GM18511 (cell line): Measurements from ENCODE around the gene KLHL29.
"Not testable (repeated sequence)": the region's sequence is repeated elsewhere in the genome, so short reads cannot be mapped to it uniquely, and the experiment has no call there.

Source experiments
- ATAC-seq: cut with Tn5 transposase; IDR thresholded peaks from one replicate; pipeline ENCODE4 v1.9.1; 2021; ENCODE audit warnings: mild to moderate bottlenecking, moderate library complexity; ENCODE audit not compliant: unreplicated experiment

KLHL29 gene

GRCh38 chr2:23734416-23734815 lies 349.4 kb downstream of the KLHL29 start:
- no peak for ATAC-seq

DNA sequence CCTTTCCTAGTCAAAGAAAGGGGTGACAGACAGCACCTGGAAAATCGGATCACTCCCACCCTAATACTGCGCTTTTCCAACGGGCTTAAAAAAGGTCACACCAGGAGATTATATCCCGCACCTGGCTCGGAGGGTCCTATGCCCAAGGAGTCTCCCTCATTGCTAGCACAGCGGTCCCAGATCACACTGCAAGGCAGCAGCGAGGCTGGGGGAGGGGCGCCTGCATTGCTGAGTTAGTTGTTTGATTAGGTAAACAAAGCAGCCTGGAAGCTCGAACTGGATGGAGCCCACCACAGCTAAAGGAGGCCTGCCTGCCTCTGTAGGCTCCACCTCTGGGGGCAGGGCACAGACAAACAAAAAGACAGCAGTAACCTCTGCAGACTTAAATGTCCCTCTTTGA lies 351.8 kb downstream of the KLHL29 start:
- ATAC-seq: not testable (repeated sequence)

DNA sequence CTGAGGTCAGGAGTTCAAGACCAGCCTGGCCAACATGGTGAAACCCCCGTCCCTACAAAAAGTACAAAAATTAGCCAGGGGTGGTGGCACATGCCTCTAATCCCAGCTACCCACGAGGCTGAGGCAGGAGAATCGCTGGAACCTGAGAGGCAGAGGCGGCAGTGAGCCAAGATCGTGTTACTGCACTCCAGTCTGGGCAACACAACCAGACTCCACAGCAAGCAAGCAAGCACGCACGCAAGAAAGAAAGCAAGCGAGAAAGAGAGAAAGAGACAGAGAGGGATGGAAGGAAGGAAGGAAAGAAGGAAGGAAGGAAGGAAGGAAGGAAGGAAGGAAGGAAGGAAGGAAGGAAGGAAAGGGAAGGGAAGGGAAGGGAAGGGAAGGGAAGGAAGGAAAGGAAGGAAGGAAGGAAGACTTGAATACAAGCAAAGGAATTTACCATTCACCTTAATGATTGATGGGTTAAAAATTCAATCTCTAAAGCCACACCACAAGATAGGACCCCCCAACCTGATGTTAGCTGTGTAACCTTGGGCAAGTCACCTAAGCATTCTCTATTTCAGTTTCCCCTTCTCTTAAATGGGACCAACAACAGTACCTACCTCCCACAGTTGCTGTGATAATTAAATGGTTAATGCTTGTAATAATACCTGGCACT lies 360.2 kb downstream of the KLHL29 start:
- peak; percentile 16 for ATAC-seq

- ATAC-seq: peak; percentile 76
Measured at GRCh38 chr2:23745726-23746105, 360.7 kb downstream of the KLHL29 start.

DNA sequence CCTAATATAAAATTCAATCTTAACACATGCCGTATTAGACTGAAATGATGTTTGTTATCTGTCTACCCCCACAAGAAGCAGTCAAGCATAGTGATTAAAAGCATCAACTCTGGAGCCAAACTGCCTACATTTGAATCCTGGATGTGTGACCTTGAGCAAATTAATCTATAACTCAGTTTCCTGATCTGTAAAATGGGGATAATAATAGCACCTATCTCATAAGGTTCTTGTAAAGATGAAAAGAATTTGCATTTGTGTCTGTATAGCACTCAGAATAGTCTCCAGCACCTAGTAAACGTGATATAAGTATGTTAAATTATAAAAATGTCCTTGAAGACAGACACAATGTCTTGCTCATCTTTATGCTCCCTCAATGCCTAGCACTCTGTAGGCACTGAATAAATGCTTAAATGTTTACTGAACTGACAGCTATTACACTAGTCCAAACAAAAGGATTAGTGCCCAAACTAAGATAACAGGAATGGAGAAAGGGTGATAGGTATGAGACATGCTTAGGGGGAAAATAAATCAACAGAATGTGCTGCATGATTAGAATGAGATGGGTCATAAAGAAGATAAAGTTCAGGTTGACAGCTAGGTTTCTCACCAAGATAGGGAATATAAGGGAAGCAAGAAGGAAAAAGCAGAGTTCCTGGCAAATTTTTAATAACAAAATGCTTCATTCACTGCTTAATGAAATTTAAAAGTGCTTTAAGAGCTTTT lies 361.3 kb downstream of the KLHL29 start:
- ATAC-seq: peak; percentile 46

- no peak for ATAC-seq
Measured at GRCh38 chr2:23751747-23752265, 366.8 kb downstream of the KLHL29 start.

GRCh38 chr2:23753291-23754010 lies 368.5 kb downstream of the KLHL29 start:
- no peak for ATAC-seq

- ATAC-seq: no peak
Measured at GRCh38 chr2:23754970-23755369, 370.0 kb downstream of the KLHL29 start.

- ATAC-seq: no peak
Measured at GRCh38 chr2:23756593-23757292, 371.8 kb downstream of the KLHL29 start.

DNA sequence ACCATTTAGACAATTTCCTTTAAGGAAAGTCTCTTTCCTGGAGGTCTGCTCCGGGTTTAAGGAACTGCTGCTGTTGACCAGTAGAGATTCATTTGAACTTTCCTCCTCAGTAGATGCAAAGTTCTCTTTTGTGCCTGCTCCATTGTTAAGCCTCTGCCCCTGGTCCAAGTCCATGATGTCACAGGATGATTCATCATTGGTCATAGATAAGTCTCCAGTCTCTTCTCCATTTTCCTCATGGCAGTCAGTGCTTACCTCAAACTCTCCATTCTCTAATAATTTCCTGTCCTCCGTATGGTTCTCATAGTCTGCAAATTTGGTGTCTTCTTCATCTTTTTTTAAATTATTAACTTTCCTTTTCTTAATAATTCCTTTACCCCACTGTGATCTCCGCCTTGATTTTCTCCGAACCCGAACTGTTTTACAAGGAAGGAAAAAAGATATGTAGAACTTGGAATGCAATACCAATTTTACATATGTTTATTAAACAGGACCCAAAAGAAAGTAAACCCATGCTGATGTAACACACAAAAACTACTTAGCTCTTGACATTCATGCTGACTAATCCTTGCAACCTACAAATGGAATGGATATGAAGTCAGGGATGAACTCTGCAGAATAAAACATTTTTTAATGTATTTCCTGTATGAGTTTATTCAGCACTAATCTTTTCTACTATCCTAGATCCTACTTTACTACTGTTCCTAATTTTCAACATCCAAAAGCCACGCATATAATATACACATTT lies 372.9 kb downstream of the KLHL29 start:
- ATAC-seq: no peak
